ENCODE results near the gene FAM210A.

The FAM210A gene

GRCh38 chr18:13643261-13643751 lies 83.1 kb downstream of the FAM210A start:
- H3K27me3 ChIP-seq (ENCODE audit: low read depth, low read length): no peaks in the 10 kb centered on the region
- no peaks in the 10 kb centered on the region for H3K9me3 ChIP-seq (ENCODE audit: insufficient read depth, low read length)
- H3K4me2 ChIP-seq (ENCODE audit: low read length): no peak overlapping the region
- no peak overlapping the region for H3K4me3 ChIP-seq (ENCODE audit: low read length)
- no peak overlapping the region for H3K9ac ChIP-seq (ENCODE audit: low read length)
- peaks cover 8% of the 10 kb centered on the region; the same call in 1 of the 2 replicates for H4K20me1 ChIP-seq (ENCODE audit: insufficient read depth, low read length)
- H3K27ac ChIP-seq (ENCODE audit: low read length): no peak overlapping the region
- H3K36me3 ChIP-seq (replicated peaks; ENCODE audit: low read depth, low read length): peaks cover 3% of the 10 kb centered on the region
- no peak overlapping the region for H2AFZ ChIP-seq (ENCODE audit: low read depth, low read length)
- no peaks in the 10 kb centered on the region for H3K79me2 ChIP-seq (ENCODE audit: low read length)
- no peak for TF ChIP-seq EZH2phosphoT487 (IDR thresholded peaks at IDR 0.05; ENCODE audit: low read depth)
- no peak for TF ChIP-seq CTCF (IDR thresholded peaks at IDR 0.05; ENCODE audit: low read depth, low read length)
- no peaks in the 10 kb centered on the region for H3K4me1 ChIP-seq (ENCODE audit: low read length)

GRCh38 chr18:13642440-13642827 lies 83.9 kb downstream of the FAM210A start:
- peaks cover 3% of the 10 kb centered on the region for H3K36me3 ChIP-seq (replicated peaks; ENCODE audit: low read depth, low read length)
- H3K9ac ChIP-seq (ENCODE audit: low read length): no peak overlapping the region

GRCh38 chr18:13641551-13642439 lies 84.6 kb downstream of the FAM210A start:
- Histone ChIP-seq H3K79me2 (ENCODE audit: low read length) (no peaks in the 10 kb centered on the region), H3K9ac (ENCODE audit: low read length) (no peak overlapping the region), H3K27ac (ENCODE audit: low read length) (no peak overlapping the region), H3K4me2 (ENCODE audit: low read length) (no peak overlapping the region), H3K9me3 (ENCODE audit: insufficient read depth, low read length) (no peaks in the 10 kb centered on the region), H3K4me1 (ENCODE audit: low read length) (no peaks in the 10 kb centered on the region), H2AFZ (ENCODE audit: low read depth, low read length) (no peak overlapping the region), H3K36me3 (replicated peaks; ENCODE audit: low read depth, low read length) (peaks cover 3% of the 10 kb centered on the region), H4K20me1 (ENCODE audit: insufficient read depth, low read length) (peaks cover 8% of the 10 kb centered on the region; the same call in 1 of the 2 replicates), H3K4me3 (ENCODE audit: low read length) (no peak overlapping the region), H3K27me3 (ENCODE audit: low read depth, low read length) (no peaks in the 10 kb centered on the region)
- TF ChIP-seq CTCF (IDR thresholded peaks at IDR 0.05; ENCODE audit: low read depth, low read length): no peak

More at GRCh38 chr18:13642440-13642827, 83.9 kb downstream of the FAM210A start:
- H3K4me3 ChIP-seq (ENCODE audit: low read length): no peak overlapping the region
- TF ChIP-seq CTCF (IDR thresholded peaks at IDR 0.05; ENCODE audit: low read depth, low read length): no peak
- TF ChIP-seq EZH2phosphoT487 (IDR thresholded peaks at IDR 0.05; ENCODE audit: low read depth): no peak
- H3K4me2 ChIP-seq (ENCODE audit: low read length): no peak overlapping the region
- H3K4me1 ChIP-seq (ENCODE audit: low read length): no peaks in the 10 kb centered on the region
- H2AFZ ChIP-seq (ENCODE audit: low read depth, low read length): no peak overlapping the region
- H3K79me2 ChIP-seq (ENCODE audit: low read length): no peaks in the 10 kb centered on the region
- H4K20me1 ChIP-seq (ENCODE audit: insufficient read depth, low read length): peaks cover 8% of the 10 kb centered on the region; the same call in 1 of the 2 replicates
- H3K9me3 ChIP-seq (ENCODE audit: insufficient read depth, low read length): no peaks in the 10 kb centered on the region
- no peaks in the 10 kb centered on the region for H3K27me3 ChIP-seq (ENCODE audit: low read depth, low read length)
- no peak overlapping the region for H3K27ac ChIP-seq (ENCODE audit: low read length)

GRCh38 chr18:13640266-13640860 lies 86.0 kb downstream of the FAM210A start:
- Histone ChIP-seq H3K4me1 (ENCODE audit: low read length) (no peaks in the 10 kb centered on the region), H3K9ac (ENCODE audit: low read length) (no peak overlapping the region), H2AFZ (ENCODE audit: low read depth, low read length) (no peak overlapping the region), H3K4me2 (ENCODE audit: low read length) (no peak overlapping the region), H3K79me2 (ENCODE audit: low read length) (no peaks in the 10 kb centered on the region), H3K9me3 (ENCODE audit: insufficient read depth, low read length) (no peaks in the 10 kb centered on the region), H3K36me3 (replicated peaks; ENCODE audit: low read depth, low read length) (peaks cover 3% of the 10 kb centered on the region), H3K27ac (ENCODE audit: low read length) (no peak overlapping the region), H3K4me3 (ENCODE audit: low read length) (no peak overlapping the region), H3K27me3 (ENCODE audit: low read depth, low read length) (no peaks in the 10 kb centered on the region), H4K20me1 (ENCODE audit: insufficient read depth, low read length) (peaks cover 8% of the 10 kb centered on the region; the same call in 1 of the 2 replicates)
- TF ChIP-seq CTCF (IDR thresholded peaks at IDR 0.05; ENCODE audit: low read depth, low read length) (no peak), EZH2phosphoT487 (IDR thresholded peaks at IDR 0.05; ENCODE audit: low read depth) (no peak)

Data from OCI-LY3 (cell line).